Activated CD4-positive, alpha-beta T cell treated with anti-CD3 and anti-CD28 coated beads for 36 hours (primary cell): ENCODE results near the gene CXCR6. TPM values are rescaled to one million over a fixed set of nuclear protein-coding genes. Genes with fewer than 3 reads are reported as not detected.

Experiments
- ATAC-seq: fragments of 200-7000 bp; cut with Tn5 transposase; one replicate; pipeline ENCODE4 v1.10.0; 2021; ENCODE audit warnings: mild to moderate bottlenecking, moderate library complexity
- CTCF ChIA-PET: fragments of 350-600 bp; sonication (Branson Sonifier 250); formaldehyde crosslinking; loops from one replicate; lab custom pipeline; 2021; ENCODE audit warnings: antibody characterized with exemption; lab: Charles Lee
- POLR2A ChIA-PET: fragments of 350-600 bp; sonication (Branson Sonifier 250); formaldehyde crosslinking; loops from one replicate; lab custom pipeline; 2021; ENCODE audit warnings: antibody characterized with exemption, inconsistent platforms; lab: Charles Lee
- DNase-seq: peaks from one replicate; pipeline ENCODE4 v3.0.0-alpha.2; 2020
- H3K27ac Mint-ChIP-seq: one replicate; pipeline ENCODE4 v1.8.0; 2021; ENCODE audit warnings: mixed read lengths
- H3K27me3 Mint-ChIP-seq: one replicate; pipeline ENCODE4 v1.8.0; 2021; ENCODE audit warnings: mixed read lengths
- H3K36me3 Mint-ChIP-seq: one replicate; pipeline ENCODE4 v1.8.0; 2021; ENCODE audit warnings: low read depth, mixed read lengths
- H3K4me1 Mint-ChIP-seq: one replicate; pipeline ENCODE4 v1.8.0; 2021; ENCODE audit warnings: mixed read lengths
- H3K4me3 Mint-ChIP-seq: one replicate; pipeline ENCODE4 v1.8.0; 2021; ENCODE audit warnings: mild to moderate bottlenecking, moderate library complexity, mixed read lengths
- H3K9me3 Mint-ChIP-seq: one replicate; pipeline ENCODE4 v1.8.0; 2021; ENCODE audit warnings: low read depth, mixed read lengths
- intact Hi-C, 2 experiments: fragments of 100-400 bp; cut with DNase I in 1 of 2; cut with micrococcal nuclease in 1 of 2; formaldehyde crosslinking; loops; one replicate each; pipeline versions ENCODE4 v1.14.2 to v1.15.1; 2022 to 2024; cut with DNase I, micrococcal nuclease
- total RNA-seq, 2 experiments: library from RNA; stranded (reverse); gene quantifications; one replicate each; pipeline ENCODE4 v1.2.3, GENCODE V29; 2021

Gene CXCR6
- total RNA-seq, 2 experiments from 2014 or later, result 0.42 to 0.85 TPM

DNA sequence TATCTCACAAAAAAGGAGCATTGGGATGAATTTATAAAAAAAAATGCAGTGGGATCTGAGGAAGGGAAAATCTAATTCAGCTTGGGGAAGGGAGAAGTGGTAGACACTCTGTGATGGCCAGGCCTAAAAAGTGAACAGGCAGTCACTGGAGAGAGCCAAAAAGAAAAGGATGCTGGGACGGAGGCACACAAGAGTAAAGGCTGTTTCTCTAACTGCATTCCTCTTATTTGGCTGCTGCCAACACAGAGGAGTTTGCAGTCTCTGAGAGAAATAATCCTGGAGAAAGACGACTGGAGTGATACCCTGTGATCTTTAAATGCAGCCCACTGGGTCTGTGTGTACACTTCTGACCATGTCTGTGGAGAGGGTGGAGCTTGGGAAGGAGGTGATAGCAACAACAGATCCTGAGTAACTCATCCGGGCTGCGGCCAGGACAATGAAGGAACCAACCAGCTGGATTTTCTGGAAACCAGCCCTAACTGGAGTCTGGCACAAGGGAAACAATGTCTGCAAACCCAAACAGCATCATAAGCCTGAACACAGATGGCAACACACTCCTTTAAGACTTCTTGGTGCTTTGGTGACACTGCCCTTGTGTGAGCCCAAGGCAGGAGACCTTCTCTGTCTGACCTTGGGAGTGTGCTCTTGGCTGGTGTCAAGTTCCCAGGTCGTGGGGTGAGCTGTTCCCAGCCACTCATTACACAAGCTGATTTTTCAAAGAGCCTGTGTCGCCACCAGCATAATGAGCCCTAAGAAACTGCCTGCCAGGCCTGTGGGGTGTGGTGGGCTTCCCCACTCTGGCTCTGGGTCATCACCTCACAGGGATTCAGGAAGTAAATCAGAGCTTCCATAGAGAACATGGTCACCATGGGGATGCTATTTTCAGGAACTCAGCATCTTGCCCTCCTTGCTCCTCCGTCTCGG is 44.4 kb downstream of the CXCR6 start:
- ChIA-PET CTCF (interaction anchor here (1.3 kb wide), 1 partner anchor 23 kb away, joined by 3 read pairs; no protein-coding TSS in a partner anchor), POLR2A (no interaction called here)
- Mint-ChIP-seq H3K4me3 (no peak overlapping the region), H3K27ac (peak overlapping the region; percentile 27), H3K4me1 (peaks cover 44% of the 10 kb centered on the region), H3K36me3 (peaks cover 29% of the 10 kb centered on the region), H3K9me3 (no peaks in the 10 kb centered on the region), H3K27me3 (no peaks in the 10 kb centered on the region)
- intact Hi-C loops, result no loop called here
- ATAC-seq (no peak), DNase-seq (no peak)

DNA sequence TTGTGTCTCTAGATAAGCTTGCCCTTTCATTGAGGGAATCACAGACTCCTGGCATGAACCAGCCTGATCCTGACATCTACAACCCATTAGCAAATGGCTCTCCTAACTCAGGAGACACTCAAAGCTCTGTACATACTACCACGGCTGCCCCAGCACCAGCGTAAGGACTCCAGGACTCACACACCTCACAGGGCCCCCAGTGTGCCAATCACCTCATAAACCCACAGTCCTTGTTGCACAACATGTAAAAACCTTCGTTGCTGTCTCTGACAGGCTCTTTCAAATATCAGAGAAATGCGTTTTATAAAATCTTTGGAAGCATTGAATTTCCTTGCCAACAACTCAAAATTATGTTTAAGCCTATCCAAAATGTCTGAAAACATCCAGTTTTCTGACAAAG is 45.1 kb downstream of the CXCR6 start:
- Mint-ChIP-seq H3K27me3 (no peaks in the 10 kb centered on the region), H3K27ac (peak overlapping the region; percentile 27), H3K4me1 (peaks cover 52% of the 10 kb centered on the region), H3K9me3 (no peaks in the 10 kb centered on the region), H3K4me3 (no peak overlapping the region), H3K36me3 (peaks cover 26% of the 10 kb centered on the region)
- ChIA-PET CTCF (interaction anchor here (1.3 kb wide), 1 partner anchor 23 kb away, joined by 3 read pairs; no protein-coding TSS in a partner anchor), POLR2A (no interaction called here)
- DNase-seq, result no peak
- ATAC-seq, result no peak
- intact Hi-C loops, result no loop called here

GRCh38 chr3:45988804-45989203 is 45.5 kb downstream of the CXCR6 start:
- ChIA-PET POLR2A (no interaction called here), CTCF (interaction anchor here (1.3 kb wide), 1 partner anchor 24 kb away, joined by 3 read pairs; no protein-coding TSS in a partner anchor)
- peak; percentile 72 for ATAC-seq
- Mint-ChIP-seq H3K4me1 (peaks cover 56% of the 10 kb centered on the region), H3K36me3 (peaks cover 22% of the 10 kb centered on the region), H3K9me3 (no peaks in the 10 kb centered on the region), H3K27me3 (no peaks in the 10 kb centered on the region), H3K27ac (no peak overlapping the region), H3K4me3 (no peak overlapping the region)
- DNase-seq, result no peak
- intact Hi-C loops, result no loop called here

DNA sequence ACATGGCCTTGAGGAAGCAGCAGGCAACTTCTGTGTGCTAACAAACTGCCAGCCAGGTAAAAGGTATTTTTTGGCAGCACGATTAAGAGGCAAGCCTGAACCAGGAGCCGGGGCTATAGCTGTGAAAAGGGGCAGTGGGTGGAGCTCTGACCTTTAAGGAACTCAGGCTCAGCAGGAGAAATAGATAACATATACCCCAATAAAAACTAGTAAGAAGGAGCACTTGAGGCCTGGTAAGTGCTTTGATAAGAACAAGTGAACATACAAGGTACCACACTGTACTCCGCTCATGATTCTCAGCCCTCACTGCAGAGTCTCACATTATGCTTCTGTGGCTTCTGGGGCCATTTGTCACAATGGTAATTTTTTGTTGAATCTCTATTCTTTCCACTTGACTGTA is 46.9 kb downstream of the CXCR6 start:
- ChIA-PET POLR2A (interaction anchor here (0.7 kb wide), 1 partner anchor 14 kb away, joined by 4 read pairs; no protein-coding TSS in a partner anchor), CTCF (no interaction called here)
- Mint-ChIP-seq H3K9me3 (no peaks in the 10 kb centered on the region), H3K27me3 (no peaks in the 10 kb centered on the region), H3K4me1 (peaks cover 64% of the 10 kb centered on the region), H3K36me3 (peaks cover 13% of the 10 kb centered on the region), H3K27ac (no peak overlapping the region), H3K4me3 (no peak overlapping the region)
- intact Hi-C loops, result no loop called here
- ATAC-seq, result no peak
- DNase-seq, result no peak

DNA sequence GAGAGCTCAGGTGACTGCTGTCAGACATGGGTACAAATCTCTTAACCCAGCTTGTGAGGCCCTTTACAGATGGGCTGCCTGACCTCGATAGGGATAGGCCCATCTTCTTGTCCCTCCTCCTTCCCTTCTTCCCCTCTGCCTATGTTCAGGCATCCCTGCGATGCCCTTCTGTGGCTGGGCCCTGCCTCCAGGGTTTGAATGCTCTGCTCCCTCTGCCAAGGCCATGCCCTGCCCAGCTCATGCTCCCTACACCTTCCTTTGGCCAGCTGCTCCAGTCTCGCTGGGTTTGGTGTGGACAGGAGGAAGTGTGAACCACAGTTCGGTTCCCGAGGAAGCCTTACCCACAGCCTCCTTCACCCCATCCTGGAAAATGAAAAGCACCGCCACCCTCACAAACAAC is 48.1 kb downstream of the CXCR6 start:
- Mint-ChIP-seq H3K9me3 (no peaks in the 10 kb centered on the region), H3K27me3 (no peaks in the 10 kb centered on the region), H3K27ac (peak overlapping the region; percentile 24), H3K4me1 (peaks cover 69% of the 10 kb centered on the region), H3K4me3 (no peak overlapping the region), H3K36me3 (peaks cover 14% of the 10 kb centered on the region)
- CTCF ChIA-PET, result no interaction called here
- POLR2A ChIA-PET, result no interaction called here
- intact Hi-C loops, result no loop called here
- DNase-seq (no peak), ATAC-seq (no peak)

GRCh38 chr3:45992133-45992729 is 49.0 kb downstream of the CXCR6 start:
- Mint-ChIP-seq H3K36me3 (peaks cover 13% of the 10 kb centered on the region), H3K27ac (no peak overlapping the region), H3K4me1 (peaks cover 68% of the 10 kb centered on the region), H3K4me3 (no peak overlapping the region), H3K9me3 (no peaks in the 10 kb centered on the region), H3K27me3 (no peaks in the 10 kb centered on the region)
- ChIA-PET POLR2A (no interaction called here), CTCF (interaction anchor here (1.0 to 1.8 kb wide), 2 partner anchors 53 to 87 kb away, joined by 3 to 9 read pairs; no protein-coding TSS in a partner anchor)
- ATAC-seq (no peak), DNase-seq (no peak)
- intact Hi-C loops, result no loop called here

GRCh38 chr3:45992821-45993221 is 49.6 kb downstream of the CXCR6 start:
- CTCF ChIA-PET, result interaction anchor here (0.9 to 1.8 kb wide), 4 partner anchors 22 to 86 kb away, joined by 3 to 9 read pairs (median 4); partner anchors contain the start of gene CXCR6
- ATAC-seq (no peak), DNase-seq (no peak)
- Mint-ChIP-seq H3K27ac (peak overlapping the region; percentile 65), H3K27me3 (no peaks in the 10 kb centered on the region), H3K9me3 (no peaks in the 10 kb centered on the region), H3K36me3 (peaks cover 13% of the 10 kb centered on the region), H3K4me3 (no peak overlapping the region), H3K4me1 (peaks cover 65% of the 10 kb centered on the region)
- POLR2A ChIA-PET, result no interaction called here
- intact Hi-C loops, result no loop called here

DNA sequence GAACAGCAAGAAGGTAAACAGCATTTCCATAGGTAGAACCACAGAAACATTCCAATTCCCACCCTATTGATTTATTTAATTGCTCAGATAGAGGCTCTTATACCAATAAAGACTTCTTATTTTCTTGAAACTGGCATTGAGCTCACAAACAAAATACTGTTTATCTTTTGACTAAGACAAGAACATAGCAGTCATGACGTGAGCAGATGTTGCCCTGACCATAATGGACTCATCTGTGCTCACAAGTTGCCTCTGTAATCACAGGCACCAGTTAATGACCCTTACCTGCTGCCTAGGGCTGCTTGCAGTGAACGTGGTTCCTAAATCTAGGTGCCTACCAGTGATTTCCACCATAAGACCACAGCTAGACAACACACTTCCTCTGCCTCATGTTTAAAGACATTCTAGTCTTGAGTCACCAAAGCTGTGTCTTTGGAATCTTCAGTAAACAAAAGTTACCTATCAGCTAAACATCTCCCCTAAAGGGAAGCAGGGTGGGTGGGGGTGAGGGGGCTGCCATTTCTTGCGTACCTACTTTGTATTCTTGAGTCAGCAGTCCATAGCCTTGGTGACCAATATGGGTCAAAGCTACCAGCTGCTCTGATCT is 50.3 kb downstream of the CXCR6 start:
- Mint-ChIP-seq H3K4me1 (peaks cover 61% of the 10 kb centered on the region), H3K36me3 (peaks cover 13% of the 10 kb centered on the region), H3K27ac (peak overlapping the region; percentile 65), H3K27me3 (no peaks in the 10 kb centered on the region), H3K9me3 (no peaks in the 10 kb centered on the region), H3K4me3 (no peak overlapping the region)
- ATAC-seq, result peak; percentile 27
- intact Hi-C loops, result loop anchor here (2.0 kb wide), 3 partner anchors 13 to 51 kb away; partner anchors contain the start of gene CXCR6 (in 1 of the 2)
- ChIA-PET CTCF (interaction anchor here (0.7 to 1.8 kb wide), 13 partner anchors 11 to 302 kb away, joined by 3 to 9 read pairs (median 3); partner anchors contain the start of gene CXCR6), POLR2A (no interaction called here)
- DNase-seq, result no peak

DNA sequence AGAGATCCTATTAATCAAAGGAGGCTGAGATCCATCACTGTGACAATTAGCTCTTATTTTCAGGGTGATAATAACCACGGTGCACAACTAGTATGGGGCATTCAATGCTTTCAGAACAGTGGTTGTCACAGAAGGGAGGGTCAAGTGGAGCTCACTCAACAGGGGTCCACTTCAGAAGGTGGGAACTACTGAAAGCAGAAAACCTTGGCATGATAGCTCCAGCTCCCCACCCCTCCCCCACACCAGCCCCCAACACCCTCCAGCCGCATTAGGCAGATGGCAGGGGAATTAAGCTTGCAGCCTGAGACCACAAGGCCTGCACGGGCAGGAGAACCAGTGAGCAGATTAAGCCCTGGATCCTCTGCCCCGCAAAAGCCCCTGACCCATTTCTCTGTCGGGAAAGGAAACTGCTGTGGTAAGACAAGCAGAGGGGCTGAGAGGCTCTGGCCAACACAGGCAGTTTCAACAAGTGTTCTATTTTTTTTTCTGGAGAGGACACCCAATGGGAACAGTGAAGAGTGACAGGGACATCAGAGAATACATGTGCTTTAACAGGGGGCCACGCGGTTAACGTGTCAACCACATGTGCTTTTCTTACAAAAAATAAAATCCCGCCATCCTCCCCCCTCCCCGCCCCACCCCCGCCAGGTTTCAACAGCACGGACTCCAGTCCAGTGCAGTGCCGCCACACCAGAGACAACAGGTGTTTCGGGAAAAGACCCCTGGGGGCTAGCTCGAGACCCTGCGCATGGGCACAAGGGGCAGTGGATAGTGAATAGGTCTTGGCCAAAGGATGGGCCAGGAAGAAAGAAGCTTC is 51.4 kb downstream of the CXCR6 start:
- ATAC-seq (peak; percentile 30), DNase-seq (peak; percentile 69)
- intact Hi-C loops, result loop anchor here (1.0 to 2.0 kb wide), 4 partner anchors 14 to 52 kb away; partner anchors contain the start of gene CXCR6 (in 2 of the 2)
- peak overlapping the region; percentile 80 for H3K4me3 Mint-ChIP-seq
- H3K9me3 Mint-ChIP-seq, result no peaks in the 10 kb centered on the region
- ChIA-PET POLR2A (interaction anchor here (0.6 to 1.1 kb wide), 2 partner anchors 14 to 110 kb away, joined by 4 to 6 read pairs; no protein-coding TSS in a partner anchor), CTCF (interaction anchor here (0.5 to 1.8 kb wide), 8 partner anchors 12 to 1737 kb away, joined by 3 to 5 read pairs (median 4); no protein-coding TSS in a partner anchor)
- H3K27ac Mint-ChIP-seq, result peak overlapping the region; percentile 93
- H3K36me3 Mint-ChIP-seq, result peaks cover 13% of the 10 kb centered on the region
- peaks cover 51% of the 10 kb centered on the region for H3K4me1 Mint-ChIP-seq
- H3K27me3 Mint-ChIP-seq, result no peaks in the 10 kb centered on the region
